ENCODE measurements around the gene FADS2. TPM values are rescaled to one million over a fixed set of nuclear protein-coding genes. Genes with fewer than 3 reads are reported as not detected.
A peak's percentile ranks its signal among the peaks of the same experiment; 100 is the strongest.

Gene FADS2
- total and polyA plus RNA-seq, 4 donors, result 44.5 to 165 (median 78.8) TPM

GRCh38 chr11:61797263-61797944 is 30.7 kb upstream of the FADS2 start:
- no peak overlapping the region for H3K4me3 ChIP-seq
- no peaks in the 10 kb centered on the region for H3K27me3 ChIP-seq (ENCODE audit: control insufficient read depth in 3 of 3, insufficient read depth in 3 of 3, low read length in 2 of 3)
- no peak for ATAC-seq (ENCODE audit: insufficient read depth, low FRiP score)
- peak; percentile 94 for TF ChIP-seq CTCF (IDR thresholded peaks at IDR 0.05; ENCODE audit: control extremely low read depth, extremely low read depth)
- no peak overlapping the region for H3K27ac ChIP-seq (ENCODE audit: low read depth in 1 of 2, low read length in 1 of 2)
- peak; percentile 86 to 95 (median 91) for DNase-seq
- H3K36me3 ChIP-seq (ENCODE audit: control insufficient read depth in 4 of 4, insufficient read depth in 4 of 4, low read length in 4 of 4), result peaks cover 0 to 18% (median 3%) of the 10 kb centered on the region in 4 donors
- H3K9ac ChIP-seq (ENCODE audit: insufficient read depth in 1 of 2, low read length in 2 of 2), result peak overlapping the region in 1 of 2 donors; percentile 71
- WGBS, 2 donors, result 30 to 47% methylated on average over 3 of the region's 3 CpGs
- no peaks in the 10 kb centered on the region for H3K9me3 ChIP-seq (ENCODE audit: control insufficient read depth in 4 of 4, insufficient read depth in 3 of 4, low read length in 3 of 4)
- peaks cover 0 to 20% (median 3%) of the 10 kb centered on the region in 5 donors for H3K4me1 ChIP-seq (ENCODE audit: control insufficient read depth in 5 of 5, insufficient read depth in 5 of 5, low read length in 5 of 5)

GRCh38 chr11:61799665-61800284 is 28.3 kb upstream of the FADS2 start:
- Histone ChIP-seq H3K4me1 (ENCODE audit: control insufficient read depth in 5 of 5, insufficient read depth in 5 of 5, low read length in 5 of 5) (peaks cover 0 to 6% (median 3%) of the 10 kb centered on the region in 5 donors), H3K9me3 (ENCODE audit: control insufficient read depth in 4 of 4, insufficient read depth in 3 of 4, low read length in 3 of 4) (no peaks in the 10 kb centered on the region), H3K4me3 (no peak overlapping the region), H3K27ac (ENCODE audit: low read depth in 1 of 2, low read length in 1 of 2) (no peak overlapping the region), H3K9ac (ENCODE audit: insufficient read depth in 1 of 2, low read length in 2 of 2) (no peak overlapping the region), H3K27me3 (ENCODE audit: control insufficient read depth in 3 of 3, insufficient read depth in 3 of 3, low read length in 2 of 3) (no peaks in the 10 kb centered on the region), H3K36me3 (ENCODE audit: control insufficient read depth in 4 of 4, insufficient read depth in 4 of 4, low read length in 4 of 4) (peaks cover 5 to 32% (median 15%) of the 10 kb centered on the region in 4 donors)
- DNase-seq (no peak), ATAC-seq (ENCODE audit: insufficient read depth, low FRiP score) (no peak)
- TF ChIP-seq CTCF (IDR thresholded peaks at IDR 0.05; ENCODE audit: control extremely low read depth, extremely low read depth), result no peak
- WGBS, 2 donors, result 95 to 98% methylated on average over 2 of the region's 2 CpGs

- Histone ChIP-seq H3K27me3 (ENCODE audit: control insufficient read depth in 3 of 3, insufficient read depth in 3 of 3, low read length in 2 of 3) (no peaks in the 10 kb centered on the region), H3K27ac (ENCODE audit: low read depth in 1 of 2, low read length in 1 of 2) (no peak overlapping the region), H3K4me3 (no peak overlapping the region), H3K9ac (ENCODE audit: insufficient read depth in 1 of 2, low read length in 2 of 2) (no peak overlapping the region), H3K9me3 (ENCODE audit: control insufficient read depth in 4 of 4, insufficient read depth in 3 of 4, low read length in 3 of 4) (no peaks in the 10 kb centered on the region), H3K4me1 (ENCODE audit: control insufficient read depth in 5 of 5, insufficient read depth in 5 of 5, low read length in 5 of 5) (peaks cover 0 to 6% (median 3%) of the 10 kb centered on the region in 5 donors), H3K36me3 (ENCODE audit: control insufficient read depth in 4 of 4, insufficient read depth in 4 of 4, low read length in 4 of 4) (peaks cover 10 to 33% (median 17%) of the 10 kb centered on the region in 4 donors)
- no peak for TF ChIP-seq CTCF (IDR thresholded peaks at IDR 0.05; ENCODE audit: control extremely low read depth, extremely low read depth)
- 79 to 95% methylated on average over 3 of the region's 3 CpGs for WGBS, 2 donors
- DNase-seq (no peak), ATAC-seq (ENCODE audit: insufficient read depth, low FRiP score) (no peak)
Measured at GRCh38 chr11:61800331-61801281, 27.5 kb upstream of the FADS2 start.
